ENCODE data around the gene DUS4L. TPM values are rescaled to one million over a fixed set of nuclear protein-coding genes. Genes with fewer than 3 reads are reported as not detected.

DUS4L gene
- total RNA-seq, 1 experiment from 2014 or later, result 12.2 TPM

DNA sequence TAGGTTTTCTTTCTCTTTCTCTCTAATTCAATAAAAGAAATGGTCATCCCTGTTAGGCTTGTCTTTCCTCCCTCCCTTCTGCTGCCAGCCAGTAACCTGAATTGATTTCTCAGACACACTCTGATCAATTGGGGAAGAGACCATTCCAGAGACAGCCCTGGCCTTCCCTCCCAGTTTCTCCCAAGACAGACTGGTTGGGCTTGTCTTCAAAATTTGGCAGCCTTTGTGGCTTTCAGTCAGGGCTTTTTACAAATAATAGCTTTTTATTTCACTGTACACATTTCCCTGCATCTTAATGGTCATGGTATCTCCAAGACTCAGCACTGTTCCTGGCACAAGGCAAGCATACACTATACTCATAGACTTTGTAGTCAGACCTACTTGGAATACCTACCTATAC, 50.2 kb downstream of the DUS4L start:
- DNase-seq (ENCODE audit: low read depth), result no peak

GRCh38 chr7:107614425-107614824, 50.7 kb downstream of the DUS4L start:
- peak; percentile 44 for DNase-seq (ENCODE audit: low read depth)

GRCh38 chr7:107615910-107616680, 52.3 kb downstream of the DUS4L start:
- no peak for DNase-seq (ENCODE audit: low read depth)

DNA sequence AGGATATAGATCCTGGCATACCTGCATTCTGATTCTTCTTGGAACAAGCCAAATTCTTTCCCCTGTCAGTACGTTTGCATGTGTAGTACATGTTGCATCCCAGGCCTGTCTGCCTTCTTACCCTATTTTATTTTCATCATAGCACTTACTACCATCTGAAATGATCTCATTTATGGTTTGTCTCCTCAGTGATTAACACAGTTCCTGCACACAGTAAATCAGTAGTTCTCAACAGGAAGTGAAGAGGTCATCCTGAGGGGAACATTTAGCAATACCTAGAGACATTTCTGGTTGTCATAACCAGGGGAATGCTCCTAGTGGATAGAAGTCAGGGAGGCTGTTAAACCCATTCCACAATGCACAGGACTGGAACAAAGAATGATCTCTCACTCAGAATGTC, 58.7 kb downstream of the DUS4L start:
- peak; percentile 81 for DNase-seq (ENCODE audit: low read depth)

DNA sequence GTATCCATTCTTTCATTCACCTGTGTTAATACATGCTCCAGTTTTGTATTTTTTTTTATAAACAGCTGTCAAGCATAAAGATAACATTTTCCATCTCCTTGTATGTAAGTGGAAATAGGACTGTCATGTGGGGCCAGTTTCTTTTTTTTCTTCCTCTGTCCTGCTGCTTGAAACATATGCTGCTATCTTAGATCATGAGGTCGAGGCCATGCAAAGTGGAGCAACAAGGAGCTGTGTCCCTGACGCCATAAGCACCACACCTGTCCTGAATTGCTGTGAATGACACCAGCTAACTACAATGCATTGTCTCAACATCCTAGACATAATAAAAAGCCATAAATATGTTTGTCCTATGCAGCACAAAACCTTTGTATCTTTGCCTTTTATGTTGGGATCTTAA, 59.1 kb downstream of the DUS4L start:
- DNase-seq (ENCODE audit: low read depth), result no peak

DNA sequence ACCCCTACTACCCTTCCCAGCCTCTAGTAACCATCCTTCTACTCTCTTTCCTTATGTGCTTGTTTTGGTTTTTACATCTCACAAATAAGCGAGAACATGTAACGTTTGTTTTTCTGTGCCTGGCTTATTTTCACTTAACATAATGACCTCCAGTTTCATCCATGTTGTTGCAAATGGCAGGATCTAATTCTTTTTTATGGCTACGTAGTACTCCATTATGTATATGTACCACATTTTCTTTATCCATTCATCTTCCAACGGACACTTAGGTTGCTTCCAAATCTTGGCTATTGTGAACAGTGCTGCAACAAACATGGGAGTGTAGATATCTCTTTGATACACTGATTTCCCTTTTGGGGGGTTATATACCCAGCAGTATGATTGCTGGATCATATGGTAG, 63.2 kb downstream of the DUS4L start:
- no peak for DNase-seq (ENCODE audit: low read depth)

Small RNA genes within 50 kb of the gene (small RNA-seq; reads per million reads assigned to genes)
- gene RF01233, result not detected

Other genes with a start within 250 kb of the DUS4L start
- gene GPR22, start 93.9 kb upstream of the DUS4L start, total RNA-seq (2014; rRNA removed; shearing (Covaris generic)), result not detected in 2 replicates
- gene COG5, start 51 bp upstream of the DUS4L start, total RNA-seq (2014; rRNA removed; shearing (Covaris generic)), result 18.2 and 28.2 TPM in 2 replicates
- gene BCAP29, start 16.3 kb downstream of the DUS4L start, total RNA-seq (2014; rRNA removed; shearing (Covaris generic)), result 68.0 and 70.1 TPM in 2 replicates
- gene SLC26A4, start 96.9 kb downstream of the DUS4L start, total RNA-seq (2014; rRNA removed; shearing (Covaris generic)), result 4.3 TPM in 2 replicates
- 25.2 and 29.5 TPM in 2 replicates for gene CBLL1, start 180.2 kb downstream of the DUS4L start, total RNA-seq (2014; rRNA removed; shearing (Covaris generic))
- not detected in 2 replicates for gene SLC26A3, start 239.3 kb downstream of the DUS4L start, total RNA-seq (2014; rRNA removed; shearing (Covaris generic))

Measured in HT1080 (cell line).